ENCODE results near the gene CPSF4. TPM values are rescaled to one million over a fixed set of nuclear protein-coding genes. Genes with fewer than 3 reads are reported as not detected.
A peak's percentile ranks its signal among the peaks of the same experiment; 100 is the strongest.

Gene CPSF4
- total and polyA plus RNA-seq, 4 experiments from 2014 or later: 21.9 to 54.7 (median 38.0) TPM

- H3K4me1 ChIP-seq (ENCODE audit: insufficient read depth, low read length): peaks cover 24% of the 10 kb centered on the region
- ChIA-PET CTCF (ENCODE audit: partially characterized antibody) (interaction anchor here (1.2 to 2.2 kb wide), 3 partner anchors 54 to 578 kb away, joined by 4 to 7 read pairs (median 5); partner anchors contain the start of gene ZNF655), POLR2A (ENCODE audit: partially characterized antibody) (interaction anchor here (0.7 to 4.3 kb wide), 20 partner anchors 9 to 926 kb away, joined by 3 to 86 read pairs (median 6); partner anchors contain the start of genes AP4M1, ATP5MF, BUD31 and CPSF4)
- peaks cover 19 to 46% (median 31%) of the 10 kb centered on the region in 4 donors for H3K4me1 Mint-ChIP-seq
- H3K27ac Mint-ChIP-seq: peak overlapping the region; percentile 89 to 100 (median 99)
- no peaks in the 10 kb centered on the region for H3K9me3 ChIP-seq (ENCODE audit: control insufficient read depth in 1 of 2, low read length in 2 of 2)
- no peaks in the 10 kb centered on the region for H3K27me3 Mint-ChIP-seq
- H3K36me3 ChIP-seq (ENCODE audit: insufficient read depth, low read length): no peaks in the 10 kb centered on the region
- H3K27me3 ChIP-seq (ENCODE audit: insufficient read depth, low read length): no peaks in the 10 kb centered on the region
- intact Hi-C loops (cut with micrococcal nuclease): loop anchor here (1.0 to 2.0 kb wide), 9 partner anchors 32 to 925 kb away; partner anchors contain the start of genes ARPC1B, ATP5MF, BUD31 and CPSF4
- H3K36me3 Mint-ChIP-seq: peaks cover 0 to 20% of the 10 kb centered on the region in 2 donors
- H3K4me3 Mint-ChIP-seq: peak overlapping the region; percentile 93 to 100 (median 99)
- H3K9me3 Mint-ChIP-seq: peaks cover 0 to 1% (median 0%) of the 10 kb centered on the region in 8 donors
- H3K27ac ChIP-seq (ENCODE audit: low read depth, low read length): peak overlapping the region; percentile 86
- H3K4me3 ChIP-seq (ENCODE audit: low read length in 2 of 2): peak overlapping the region; percentile 94 to 95
- DNase-seq: no peak
Measured at GRCh38 chr7:99504281-99504602, 65.5 kb downstream of the CPSF4 start.

- Histone ChIP-seq H3K36me3 (ENCODE audit: insufficient read depth, low read length) (no peaks in the 10 kb centered on the region), H3K4me3 (ENCODE audit: low read length in 2 of 2) (peak within 1 kb of the TSS; percentile 94 to 95), H3K9me3 (ENCODE audit: control insufficient read depth in 1 of 2, low read length in 2 of 2) (no peaks in the 10 kb centered on the region), H3K27ac (ENCODE audit: low read depth, low read length) (peak within 1 kb of the TSS; percentile 86), H3K4me1 (ENCODE audit: insufficient read depth, low read length) (peaks cover 24% of the 10 kb centered on the region), H3K27me3 (ENCODE audit: insufficient read depth, low read length) (no peaks in the 10 kb centered on the region)
- no peaks in the 10 kb centered on the region for H3K27me3 Mint-ChIP-seq
- CTCF ChIA-PET (ENCODE audit: partially characterized antibody): interaction anchor here (1.2 to 2.2 kb wide), 3 partner anchors 53 to 577 kb away, joined by 4 to 7 read pairs (median 5); partner anchors contain the start of gene ZNF655
- POLR2A ChIA-PET (ENCODE audit: partially characterized antibody): interaction anchor here (0.6 to 4.3 kb wide), 24 partner anchors 9 to 1203 kb away, joined by 3 to 86 read pairs (median 6); partner anchors contain the start of genes AP4M1, ATP5MF, BUD31 and CPSF4
- H3K4me1 Mint-ChIP-seq: peaks cover 18 to 42% (median 29%) of the 10 kb centered on the region in 4 donors
- H3K27ac Mint-ChIP-seq: peak within 1 kb of the TSS; percentile 89 to 100 (median 99)
- intact Hi-C loops (cut with micrococcal nuclease): loop anchor here (1.0 to 2.0 kb wide), 9 partner anchors 32 to 924 kb away; partner anchors contain the start of genes ARPC1B, ATP5MF, BUD31 and CPSF4
- DNase-seq: peak; percentile 97 to 99 (median 97)
- peaks cover 0 to 1% (median 0%) of the 10 kb centered on the region in 8 donors for H3K9me3 Mint-ChIP-seq
- H3K4me3 Mint-ChIP-seq: peak within 1 kb of the TSS; percentile 93 to 100 (median 99)
- H3K36me3 Mint-ChIP-seq: peaks cover 0 to 16% of the 10 kb centered on the region in 2 donors
Measured at GRCh38 chr7:99504603-99505323, 66.0 kb downstream of the CPSF4 start, which contains the start of gene ZKSCAN5. ZKSCAN5 (plus strand) TSS chr7:99504662; CDS start chr7:99506045, 1,383 bp downstream.

- POLR2A ChIA-PET (ENCODE audit: partially characterized antibody): interaction anchor here (0.6 to 4.3 kb wide), 20 partner anchors 9 to 1203 kb away, joined by 3 to 86 read pairs (median 7); partner anchors contain the start of genes AP4M1, ATP5MF, BUD31 and CPSF4
- Mint-ChIP-seq H3K27me3 (no peaks in the 10 kb centered on the region), H3K9me3 (peaks cover 0 to 1% (median 0%) of the 10 kb centered on the region in 8 donors), H3K36me3 (peaks cover 0 to 11% of the 10 kb centered on the region in 2 donors), H3K4me1 (peaks cover 17 to 37% (median 27%) of the 10 kb centered on the region in 4 donors), H3K27ac (peak overlapping the region; percentile 89 to 100 (median 99)), H3K4me3 (peak overlapping the region; percentile 93 to 100 (median 99))
- Histone ChIP-seq H3K27ac (ENCODE audit: low read depth, low read length) (peak overlapping the region; percentile 86), H3K27me3 (ENCODE audit: insufficient read depth, low read length) (no peaks in the 10 kb centered on the region), H3K4me1 (ENCODE audit: insufficient read depth, low read length) (peaks cover 24% of the 10 kb centered on the region), H3K4me3 (ENCODE audit: low read length in 2 of 2) (peak overlapping the region; percentile 94 to 95), H3K36me3 (ENCODE audit: insufficient read depth, low read length) (no peaks in the 10 kb centered on the region), H3K9me3 (ENCODE audit: control insufficient read depth in 1 of 2, low read length in 2 of 2) (no peaks in the 10 kb centered on the region)
- CTCF ChIA-PET (ENCODE audit: partially characterized antibody): interaction anchor here (1.2 kb wide), 1 partner anchor 140 kb away, joined by 4 read pairs; no protein-coding TSS in a partner anchor
- DNase-seq: no peak
- intact Hi-C loops (cut with micrococcal nuclease): loop anchor here (2.0 kb wide), 2 partner anchors 130 to 924 kb away; partner anchors contain the start of genes ARPC1B, MEPCE and ZCWPW1
Measured at GRCh38 chr7:99505324-99505662, 66.5 kb downstream of the CPSF4 start.

Other genes starting within 250 kb of the CPSF4 start
- gene KPNA7, start 230.8 kb upstream of the CPSF4 start, total RNA-seq: not detected
- not detected for gene KPNA7, start 230.8 kb upstream of the CPSF4 start, polyA plus RNA-seq
- not detected for gene MYH16, start 166.1 kb upstream of the CPSF4 start, total RNA-seq
- not detected for gene MYH16, start 166.1 kb upstream of the CPSF4 start, polyA plus RNA-seq
- gene ARPC1A, start 113.0 kb upstream of the CPSF4 start, total RNA-seq: 10 to 100 TPM; 46.2 to 51.5 TPM
- gene ARPC1A, start 113.0 kb upstream of the CPSF4 start, polyA plus RNA-seq: 10 to 100 TPM; 49.1 to 64.2 TPM
- gene ARPC1B, start 64.2 kb upstream of the CPSF4 start, total RNA-seq: 100 to 1,000 TPM; 188 to 191 TPM
- gene ARPC1B, start 64.2 kb upstream of the CPSF4 start, polyA plus RNA-seq: 100 to 1,000 TPM; 862 to 906 TPM
- 10 to 100 TPM; 66.0 to 67.0 TPM for gene PDAP1, start 30.3 kb upstream of the CPSF4 start, total RNA-seq
- 10 to 100 TPM; 21.5 to 27.7 TPM for gene PDAP1, start 30.3 kb upstream of the CPSF4 start, polyA plus RNA-seq
- 10 to 100 TPM; 60.0 to 61.3 TPM for gene BUD31, start 30.0 kb upstream of the CPSF4 start, total RNA-seq
- 100 to 1,000 TPM; 163 to 175 TPM for gene BUD31, start 30.0 kb upstream of the CPSF4 start, polyA plus RNA-seq
- 1 to 10 TPM; 7.4 to 7.7 TPM for gene PTCD1, start 145 bp upstream of the CPSF4 start, total RNA-seq
- 1 to 10 TPM in 1 of 2 donors, under 1 TPM in 1; 1.00 to 4.0 TPM for gene PTCD1, start 145 bp upstream of the CPSF4 start, polyA plus RNA-seq
- 100 to 1,000 TPM; 155 to 160 TPM for gene ATP5MF, start 27.2 kb downstream of the CPSF4 start, total RNA-seq
- 100 to 1,000 TPM; 371 to 438 TPM for gene ATP5MF, start 27.2 kb downstream of the CPSF4 start, polyA plus RNA-seq
- gene ZNF789, start 33.9 kb downstream of the CPSF4 start, total RNA-seq: 10 to 100 TPM; 20.8 to 21.2 TPM
- 1 to 10 TPM; 7.6 to 8.2 TPM for gene ZNF789, start 33.9 kb downstream of the CPSF4 start, polyA plus RNA-seq
- 10 to 100 TPM; 85.7 to 88.6 TPM for gene ZNF394, start 61.3 kb downstream of the CPSF4 start, total RNA-seq
- 10 to 100 TPM; 64.5 to 85.6 TPM for gene ZNF394, start 61.3 kb downstream of the CPSF4 start, polyA plus RNA-seq
- 1 to 10 TPM; 8.8 to 9.3 TPM for gene ZKSCAN5, start 65.7 kb downstream of the CPSF4 start, total RNA-seq
- gene ZKSCAN5, start 65.7 kb downstream of the CPSF4 start, polyA plus RNA-seq: 1 to 10 TPM; 2.5 to 7.0 TPM
- gene FAM200A, start 113.2 kb downstream of the CPSF4 start, total RNA-seq: 10 to 100 TPM; 12.9 to 13.0 TPM
- 1 to 10 TPM; 1.6 to 5.9 TPM for gene FAM200A, start 113.2 kb downstream of the CPSF4 start, polyA plus RNA-seq
- gene ZNF655, start 119.7 kb downstream of the CPSF4 start, total RNA-seq: 100 to 1,000 TPM; 137 to 150 TPM
- gene ZNF655, start 119.7 kb downstream of the CPSF4 start, polyA plus RNA-seq: 10 to 100 TPM; 66.8 to 74.0 TPM
- gene TMEM225B, start 159.3 kb downstream of the CPSF4 start, total RNA-seq: 1 to 10 TPM; 1.0 to 1.1 TPM
- gene TMEM225B, start 159.3 kb downstream of the CPSF4 start, polyA plus RNA-seq: under 1 TPM; 0.61 to 0.98 TPM
- 10 to 100 TPM; 40.4 to 43.1 TPM for gene ZSCAN25, start 178.0 kb downstream of the CPSF4 start, total RNA-seq
- gene ZSCAN25, start 178.0 kb downstream of the CPSF4 start, polyA plus RNA-seq: 10 to 100 TPM; 10.2 to 18.3 TPM
- gene CYP3A5, start 241.1 kb downstream of the CPSF4 start, total RNA-seq: not detected
- under 1 TPM; 0.19 to 0.45 TPM for gene CYP3A5, start 241.1 kb downstream of the CPSF4 start, polyA plus RNA-seq

Measured in CD4-positive, alpha-beta memory T cell (primary cell).